Measurements from ENCODE around the gene ERBB4. TPM values are rescaled to one million over a fixed set of nuclear protein-coding genes. Genes with fewer than 3 reads are reported as not detected.

Gene ERBB4
- total and polyA plus RNA-seq, 2 of the 8 experiments (the other 6 are each of a cell fraction or from before 2014, with no cell fraction given) = 0.34 to 1.3 TPM

DNA sequence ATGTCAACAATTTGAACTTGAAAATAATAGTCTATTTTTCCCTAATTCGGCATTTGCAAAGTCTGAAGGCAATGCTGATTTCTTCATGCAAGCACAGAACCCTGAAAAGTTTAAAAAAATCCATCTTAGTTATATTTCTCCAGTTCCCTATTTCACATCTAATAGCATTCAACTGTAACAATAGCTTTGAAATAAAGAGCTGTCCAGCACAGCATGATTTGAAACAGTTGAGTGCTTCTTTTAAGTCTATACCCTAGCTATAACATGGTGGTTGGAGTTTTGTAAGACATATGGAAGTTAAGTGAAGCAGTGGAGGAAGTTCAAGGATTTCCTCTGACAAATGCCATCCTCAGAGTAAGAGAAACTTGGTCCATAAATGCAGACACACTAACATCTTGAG is 691.9 kb downstream of the ERBB4 start:
- no peaks in the 10 kb centered on the region for H4K20me1 ChIP-seq (replicated peaks in 1 of 2; ENCODE audit: control insufficient read depth in 1 of 2, insufficient read depth in 2 of 2, low read length in 2 of 2)
- H2AFZ ChIP-seq (ENCODE audit: low read length) = no peak overlapping the region
- 79% methylated on average over 1 of the region's 1 CpG; no CpG with 5 or more reads in 1 of the 2 experiments for WGBS, 2 experiments (ENCODE audit: extremely low coverage in 1 of 2, insufficient coverage in 1 of 2, insufficient read length in 1 of 2, insufficient replicate concordance in 2 of 2, low coverage in 1 of 2, low lambda C conversion rate in 2 of 2, missing lambda C conversion rate in 1 of 2)
- POLR2A ChIA-PET (ENCODE audit: partially characterized antibody) = no interaction called here
- no peak overlapping the region for H2BK12ac ChIP-seq (ENCODE audit: low read depth, low read length)
- no peak overlapping the region for H3K27ac ChIP-seq (ENCODE audit: low read depth, low read length)
- CTCF ChIA-PET (ENCODE audit: partially characterized antibody) = no interaction called here
- no peak overlapping the region for H4K8ac ChIP-seq (ENCODE audit: extremely low read depth, insufficient read depth, low read length)
- H3K36me3 ChIP-seq (ENCODE audit: control insufficient read depth in 2 of 4, insufficient read depth in 4 of 4, low read length in 3 of 4) = no peaks in the 10 kb centered on the region; a peak in 1 of 8 replicates
- H3K14ac ChIP-seq (ENCODE audit: insufficient read length) = no peak overlapping the region
- H3K23ac ChIP-seq (ENCODE audit: insufficient read length) = no peak overlapping the region
- H2BK20ac ChIP-seq (ENCODE audit: low read length) = no peak overlapping the region
- H2AK5ac ChIP-seq (ENCODE audit: low read depth, low read length) = no peak overlapping the region
- no peak overlapping the region for H3K56ac ChIP-seq (replicated peaks; ENCODE audit: insufficient read length, low read depth, low read length)
- no peak for TF ChIP-seq EGR1 (IDR thresholded peaks at IDR 0.05; ENCODE audit: borderline replicate concordance, low read depth, low read length)
- no peak for TF ChIP-seq POLR2A (IDR thresholded peaks at IDR 0.05; ENCODE audit: control extremely low read depth in 1 of 2, low read depth in 2 of 2, low read length in 2 of 2)
- no peak overlapping the region for H3K18ac ChIP-seq (ENCODE audit: extremely low read depth, low read length)
- no peaks in the 10 kb centered on the region for H3K79me2 ChIP-seq (ENCODE audit: control insufficient read depth in 1 of 2, insufficient read depth in 2 of 2, low read length in 2 of 2)
- no peak overlapping the region for H2BK5ac ChIP-seq (ENCODE audit: low read depth, low read length)
- H3K4ac ChIP-seq (replicated peaks; ENCODE audit: insufficient read length, low read depth, low read length) = no peak overlapping the region
- H3K79me1 ChIP-seq (ENCODE audit: low read depth, low read length) = no peaks in the 10 kb centered on the region
- no peak overlapping the region for H2BK15ac ChIP-seq (ENCODE audit: low read length)
- H3K23me2 ChIP-seq (ENCODE audit: low read depth, low read length) = no peaks in the 10 kb centered on the region
- no peak overlapping the region for H2BK120ac ChIP-seq (replicated peaks; ENCODE audit: low read depth, low read length)
- peak; percentile 7 for FAIRE-seq
- no peak overlapping the region for H3K4me3 ChIP-seq (ENCODE audit: extremely low read depth in 1 of 4, insufficient read depth in 2 of 4, low read depth in 3 of 4, low read length in 4 of 4)
- no peak overlapping the region for H3K9ac ChIP-seq (replicated peaks in 1 of 4; ENCODE audit: extremely low read depth in 1 of 4, low read depth in 3 of 4, low read length in 3 of 4)
- H4K91ac ChIP-seq (replicated peaks; ENCODE audit: insufficient read length, low read length) = no peak overlapping the region
- H3K9me3 ChIP-seq (ENCODE audit: insufficient read depth in 2 of 2, low read depth in 1 of 2, low read length in 1 of 2) = no peaks in the 10 kb centered on the region
- DNase-seq (ENCODE audit: low read depth in 1 of 2, low spot score in 2 of 2) = no peak
- no peaks in the 10 kb centered on the region for H3K27me3 ChIP-seq (replicated peaks in 1 of 4; ENCODE audit: control insufficient read depth in 3 of 4, extremely low read depth in 1 of 4, insufficient read depth in 3 of 4, low read length in 3 of 4)
- H3K4me2 ChIP-seq (ENCODE audit: insufficient read depth in 1 of 2, low read depth in 2 of 2, low read length in 2 of 2) = no peak overlapping the region
- H3K4me1 ChIP-seq (replicated peaks in 1 of 4; ENCODE audit: control insufficient read depth in 3 of 4, insufficient read depth in 4 of 4, low read length in 3 of 4) = no peaks in the 10 kb centered on the region
- no peak overlapping the region for H4K5ac ChIP-seq (ENCODE audit: insufficient read length, low read depth, low read length)
